Stomach (tissue), 9 donors: ENCODE results near the gene CETN1. TPM values are rescaled to one million over a fixed set of nuclear protein-coding genes. Genes with fewer than 3 reads are reported as not detected.

ENCODE experiments used
- DNase-seq, 2 donors: peaks; one replicate each; pipeline versions ENCODE4 v3.0.0 to v3.0.0-alpha.2; 2013 to 2019
- H3K27ac ChIP-seq, 5 donors: fragments of 200-600 bp in 4 of 5; sonication (generic) in 4 of 5; one replicate each; pipeline ENCODE4 v1.5.1; 2013 to 2019; ENCODE audit warnings: mild to moderate bottlenecking in 1 of 5, moderate library complexity in 1 of 5
- H3K27me3 ChIP-seq, 3 donors: fragments of 200-600 bp; sonication (generic); one replicate each; pipeline ENCODE4 v1.5.1; 2017 to 2019; ENCODE audit warnings: mixed run types in 1 of 3
- H3K36me3 ChIP-seq, 4 donors: fragments of 200-600 bp; sonication (generic); 1 replicate in 3 of 4; 2 replicates in 1 of 4; pipeline ENCODE4 v1.5.1; 2016 to 2019
- H3K4me1 ChIP-seq, 4 donors: fragments of 200-600 bp; sonication (generic); one replicate each; pipeline ENCODE4 v1.5.1; 2016 to 2019
- H3K4me3 ChIP-seq, 4 donors: fragments of 200-600 bp; sonication (generic) in 3 of 4; one replicate each; pipeline ENCODE4 v1.5.1; 2016 to 2019; ENCODE audit warnings: mild to moderate bottlenecking in 1 of 4
- H3K9me3 ChIP-seq, 4 donors: fragments of 200-600 bp; sonication (generic); one replicate each; pipeline ENCODE4 v1.5.1; 2016 to 2019
- EP300 ChIP-seq: sonication (generic); formaldehyde crosslinking; IDR thresholded peaks from one replicate; pipeline ENCODE4 v1.6.1; 2017; ENCODE audit warnings: antibody characterized with exemption
- POLR2A ChIP-seq, 4 donors: fragments of 450-650 bp; IDR thresholded peaks; one replicate each; pipeline ENCODE4 v1.6.1; 2016; ENCODE audit warnings: antibody characterized with exemption in 4 of 4, control low read depth in 2 of 4, mild to moderate bottlenecking in 1 of 4, moderate library complexity in 1 of 4
- POLR2AphosphoS5 ChIP-seq, 3 donors: sonication (generic); formaldehyde crosslinking; IDR thresholded peaks; one replicate each; pipeline ENCODE4 v1.6.1; 2016; ENCODE audit warnings: antibody characterized with exemption in 3 of 3
- WGBS, 5 donors: extraction: QIAGEN DNeasy Blood & Tissue Kit in 3 of 5; methylation state at CpG; one replicate each; pipeline versions ENCODE4 v1.1.5 to v1.1.7; 2013 to 2018; 5-methylcytosine and 5-hydroxymethylcytosine counted together
- intact Hi-C: fragments of 100-400 bp; cut with DNase I; formaldehyde crosslinking; loops from one replicate; pipeline ENCODE4 v1.15.1; 2023; ENCODE audit warnings: low total_unique reads
- polyA plus RNA-seq, 3 donors: library from polyadenylated mRNA; stranded (reverse); fragments of 200-250 nt; gene quantifications; one replicate each; pipeline ENCODE4 v1.2.3, GENCODE V29; 2013
- total RNA-seq, 5 donors: library from RNA; depleted of rRNA; stranded (reverse); fragments of >200 nt; gene quantifications; one replicate each; pipeline versions ENCODE4 v1.1.0 to v1.2.3, GENCODE V29; 2014 to 2016
- TF ChIP-seq, protein P1 (sequence below), 7 experiments: fragments of 450-650 bp in 4 of 7; fragments of 200-600 bp in 3 of 7; sonication (generic) in 3 of 7; IDR thresholded peaks; one replicate each; pipeline ENCODE4 v1.5.1; 2016 to 2019; ENCODE audit warnings: antibody characterized with exemption in 7 of 7, control low read depth in 2 of 7, mild to moderate bottlenecking in 1 of 7
- donor health status: healthy with polysubstance abuse.
- donor health status: Bipolar disorder and iron deficiency.
- donor health status: healthy.

Gene CETN1
- total and polyA plus RNA-seq, 8 donors = not detected

DNA sequence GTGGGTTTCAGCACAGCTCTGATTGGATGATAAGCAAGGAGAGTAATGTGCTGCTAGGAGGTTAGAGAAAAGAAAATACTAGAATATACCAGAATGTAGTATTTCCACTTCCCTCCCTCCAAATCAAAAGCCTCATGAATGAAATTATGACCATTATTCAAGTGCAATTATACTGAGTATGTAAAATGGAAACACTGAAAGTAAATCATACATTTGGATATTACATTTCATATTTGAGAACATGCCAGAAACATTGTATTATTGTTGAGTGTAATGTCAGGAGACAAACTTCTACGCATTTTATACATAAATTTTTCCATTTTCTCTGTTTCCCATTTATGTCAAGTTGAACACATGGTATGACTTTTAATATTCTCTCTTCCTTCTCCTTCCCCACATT lies 942 bp upstream of the CETN1 start:
- peaks cover 0 to 19% (median 7%) of the 10 kb centered on the region in 4 donors for H3K4me1 ChIP-seq
- H3K27ac ChIP-seq = no peak overlapping the region
- intact Hi-C loops = no loop called here
- peaks cover 0 to 5% (median 0%) of the 10 kb centered on the region in 4 donors for H3K9me3 ChIP-seq
- DNase-seq = no peak
- H3K27me3 ChIP-seq = no peaks in the 10 kb centered on the region
- WGBS, 5 donors = 81 to 100% (median 97%) methylated on average over 1 of the region's 1 CpG
- TF ChIP-seq POLR2A (IDR thresholded peaks at IDR 0.05) = no peak
- TF ChIP-seq EP300 = no peak
- TF ChIP-seq, protein P1, sequence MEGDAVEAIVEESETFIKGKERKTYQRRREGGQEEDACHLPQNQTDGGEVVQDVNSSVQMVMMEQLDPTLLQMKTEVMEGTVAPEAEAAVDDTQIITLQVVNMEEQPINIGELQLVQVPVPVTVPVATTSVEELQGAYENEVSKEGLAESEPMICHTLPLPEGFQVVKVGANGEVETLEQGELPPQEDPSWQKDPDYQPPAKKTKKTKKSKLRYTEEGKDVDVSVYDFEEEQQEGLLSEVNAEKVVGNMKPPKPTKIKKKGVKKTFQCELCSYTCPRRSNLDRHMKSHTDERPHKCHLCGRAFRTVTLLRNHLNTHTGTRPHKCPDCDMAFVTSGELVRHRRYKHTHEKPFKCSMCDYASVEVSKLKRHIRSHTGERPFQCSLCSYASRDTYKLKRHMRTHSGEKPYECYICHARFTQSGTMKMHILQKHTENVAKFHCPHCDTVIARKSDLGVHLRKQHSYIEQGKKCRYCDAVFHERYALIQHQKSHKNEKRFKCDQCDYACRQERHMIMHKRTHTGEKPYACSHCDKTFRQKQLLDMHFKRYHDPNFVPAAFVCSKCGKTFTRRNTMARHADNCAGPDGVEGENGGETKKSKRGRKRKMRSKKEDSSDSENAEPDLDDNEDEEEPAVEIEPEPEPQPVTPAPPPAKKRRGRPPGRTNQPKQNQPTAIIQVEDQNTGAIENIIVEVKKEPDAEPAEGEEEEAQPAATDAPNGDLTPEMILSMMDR (IDR thresholded peaks at IDR 0.05) = no peak
- TF ChIP-seq POLR2AphosphoS5 (IDR thresholded peaks at IDR 0.05) = no peak
- H3K36me3 ChIP-seq = no peaks in the 10 kb centered on the region
- H3K4me3 ChIP-seq = no peak overlapping the region

DNA sequence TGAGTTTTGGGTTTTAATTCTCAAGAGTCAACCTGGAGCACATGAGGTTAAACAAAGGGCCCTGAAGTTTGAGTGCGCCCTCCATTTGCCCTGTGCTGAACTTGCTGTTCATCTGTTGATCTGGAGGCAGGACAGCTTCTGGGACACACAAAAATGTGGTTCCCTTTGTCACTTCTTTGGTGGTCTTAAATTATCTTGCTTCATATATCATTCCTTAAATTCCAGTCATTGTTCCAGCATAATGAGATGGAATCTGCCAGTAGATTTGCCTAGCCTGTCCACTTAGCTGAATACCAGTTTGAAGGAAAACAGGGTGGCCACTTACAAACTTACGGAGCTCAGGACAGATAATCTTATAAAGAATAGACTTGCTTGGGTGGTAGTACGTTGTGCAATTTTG lies 916 bp downstream of the CETN1 start:
- intact Hi-C loops = no loop called here
- DNase-seq = no peak
- TF ChIP-seq EP300 (no peak), POLR2A (IDR thresholded peaks at IDR 0.05) (no peak), POLR2AphosphoS5 (IDR thresholded peaks at IDR 0.05) (no peak)
- TF ChIP-seq, protein P1 (IDR thresholded peaks at IDR 0.05) = no peak
- H3K4me3 ChIP-seq = no peak overlapping the region
- no peaks in the 10 kb centered on the region for H3K27me3 ChIP-seq
- no peak overlapping the region for H3K27ac ChIP-seq
- H3K36me3 ChIP-seq = no peaks in the 10 kb centered on the region
- peaks cover 0 to 8% (median 0%) of the 10 kb centered on the region in 4 donors for H3K9me3 ChIP-seq
- peaks cover 0 to 8% (median 0%) of the 10 kb centered on the region in 4 donors for H3K4me1 ChIP-seq
- WGBS, 5 donors = 77 to 82% (median 81%) methylated on average over 3 of the region's 3 CpGs

DNA sequence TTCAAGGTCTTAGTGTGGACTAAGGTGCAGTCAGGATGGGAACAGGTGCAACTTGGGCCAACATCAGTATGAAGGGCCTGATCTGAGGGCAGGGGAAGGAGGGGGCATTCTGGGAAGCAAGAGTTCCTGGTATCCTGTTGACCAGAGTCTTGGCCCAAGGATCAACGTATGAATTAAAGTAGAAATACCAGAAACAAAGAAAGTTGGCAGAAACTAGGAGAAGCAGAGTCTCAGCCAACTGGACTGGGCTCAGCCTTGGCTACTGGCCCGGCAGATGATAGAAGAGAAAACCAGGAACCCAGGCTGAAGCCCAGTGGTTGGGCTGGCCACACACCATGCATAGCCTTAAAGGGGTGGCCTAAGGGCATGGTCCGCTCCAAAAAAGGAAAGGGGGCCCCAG lies 2.3 kb downstream of the CETN1 start:
- Histone ChIP-seq H3K36me3 (no peaks in the 10 kb centered on the region), H3K27ac (no peak overlapping the region), H3K4me1 (peaks cover 0 to 8% (median 0%) of the 10 kb centered on the region in 4 donors), H3K9me3 (peaks cover 0 to 8% (median 0%) of the 10 kb centered on the region in 4 donors), H3K4me3 (no peak overlapping the region), H3K27me3 (no peaks in the 10 kb centered on the region)
- DNase-seq = peak; percentile 27 to 31
- WGBS, 5 donors = 10 to 54% (median 34%) methylated on average over 3 of the region's 3 CpGs
- TF ChIP-seq POLR2A (IDR thresholded peaks at IDR 0.05) (no peak), EP300 (no peak), POLR2AphosphoS5 (IDR thresholded peaks at IDR 0.05) (no peak)
- TF ChIP-seq, protein P1 (IDR thresholded peaks at IDR 0.05) = no peak
- intact Hi-C loops = no loop called here

DNA sequence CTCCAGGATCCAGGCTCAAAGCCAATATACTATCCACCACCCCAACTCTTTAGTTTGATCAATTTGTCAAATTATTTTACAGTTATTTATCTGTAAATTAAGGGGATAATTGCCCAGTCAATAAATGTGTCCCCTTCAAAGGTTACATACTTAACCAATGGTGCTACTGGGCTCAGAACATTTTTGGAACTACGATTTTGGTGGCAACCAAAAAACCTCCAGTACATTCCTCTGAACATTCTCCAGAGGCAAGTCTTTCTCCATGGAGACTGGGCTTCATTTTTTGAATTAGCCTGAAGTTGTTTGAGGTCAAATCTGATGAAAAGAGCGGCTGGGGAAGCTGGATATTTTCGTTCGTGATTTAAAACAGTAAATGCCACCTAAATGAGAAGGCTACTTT lies 14.9 kb downstream of the CETN1 start:
- TF ChIP-seq POLR2AphosphoS5 (IDR thresholded peaks at IDR 0.05) (no peak), POLR2A (IDR thresholded peaks at IDR 0.05) (no peak), EP300 (no peak)
- TF ChIP-seq, protein P1 (IDR thresholded peaks at IDR 0.05) = no peak
- Histone ChIP-seq H3K27me3 (peaks cover 0 to 16% (median 0%) of the 10 kb centered on the region in 3 donors), H3K4me1 (peaks cover 0 to 15% (median 6%) of the 10 kb centered on the region in 4 donors), H3K4me3 (no peak overlapping the region), H3K9me3 (peaks cover 0 to 9% (median 2%) of the 10 kb centered on the region in 4 donors), H3K36me3 (no peaks in the 10 kb centered on the region), H3K27ac (no peak overlapping the region)
- intact Hi-C loops = no loop called here
- DNase-seq = no peak
- 86 to 88% (median 87%) methylated on average over 4 of the region's 4 CpGs for WGBS, 5 donors
